GM19463 (cell line): Measurements from ENCODE around the gene DHH.
"Not testable (repeated sequence)": the region's sequence is repeated elsewhere in the genome, so short reads cannot be mapped to it uniquely, and the experiment has no call there.

Experiments used
- ATAC-seq: cut with Tn5 transposase; IDR thresholded peaks from one replicate; pipeline ENCODE4 v1.9.1; 2021; ENCODE audit warnings: mild to moderate bottlenecking, moderate library complexity; ENCODE audit not compliant: unreplicated experiment

The DHH gene

GRCh38 chr12:49079793-49080192 lies 14.8 kb downstream of the DHH start:
- ATAC-seq: no peak

DNA sequence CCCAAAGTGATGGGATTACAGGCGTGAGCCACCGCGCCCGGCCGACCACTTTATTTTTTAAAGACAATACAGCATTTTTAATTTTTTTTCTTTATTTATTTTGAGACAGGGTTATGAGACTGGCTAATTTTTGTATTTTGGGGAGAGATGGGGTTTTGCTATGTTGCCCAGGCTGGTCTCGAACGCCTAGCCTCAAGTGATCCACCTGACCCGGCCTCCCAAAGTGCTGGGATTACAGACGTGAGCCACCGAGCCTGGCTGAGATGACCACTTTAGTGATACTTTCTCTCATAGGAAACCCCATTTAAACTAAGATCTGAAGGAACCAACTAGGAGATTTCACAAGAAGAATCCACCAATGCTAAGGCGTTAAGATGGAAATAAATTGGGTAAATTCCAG lies 23.6 kb downstream of the DHH start:
- no peak for ATAC-seq

DNA sequence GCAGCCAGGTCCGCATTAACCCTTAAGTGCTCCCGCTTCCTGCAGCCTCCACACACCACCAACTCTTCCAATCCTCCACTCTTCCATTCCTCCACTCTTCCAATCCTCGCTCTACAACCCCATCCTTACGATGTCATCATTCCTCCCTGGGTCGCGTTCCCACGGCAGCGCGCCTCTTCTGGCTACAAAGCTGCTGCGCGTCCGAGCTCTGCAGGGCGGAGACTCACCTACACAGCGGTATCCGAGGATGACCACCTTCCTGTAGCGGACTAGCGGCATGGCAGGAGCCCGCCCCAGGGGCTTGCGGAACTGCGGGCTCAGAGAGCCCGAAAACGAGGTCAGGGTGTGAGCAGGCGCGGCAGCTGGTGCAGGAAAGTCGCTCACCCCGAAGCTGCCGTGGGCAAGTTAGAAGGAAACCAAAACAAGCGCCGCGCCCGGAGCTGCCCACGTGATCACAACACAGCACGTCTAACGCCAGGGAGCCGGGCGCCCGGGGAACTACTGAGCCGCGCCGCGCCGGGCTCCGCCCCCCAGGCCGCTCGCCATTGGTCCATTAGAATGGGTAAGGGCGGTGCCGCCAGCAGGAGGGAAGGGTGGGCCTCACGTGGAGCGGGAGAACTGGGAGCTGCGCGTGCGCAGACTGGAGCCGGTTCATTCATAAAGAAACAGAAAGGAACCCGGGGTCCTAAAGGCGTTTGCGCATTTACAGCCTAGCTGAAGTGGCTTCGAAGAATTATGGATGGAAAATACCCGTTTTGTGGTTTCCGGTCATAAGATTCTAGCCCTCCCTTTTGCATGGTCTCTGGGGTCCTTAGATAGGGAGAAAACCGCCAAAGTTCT lies 24.9 kb downstream of the DHH start, which contains the start of gene RHEBL1:
RHEBL1 (minus strand) TSS at position 473 of the 840 bp plus-strand sequence; CDS start at position 279, 194 bp downstream.
- peak; percentile 99 for ATAC-seq

DNA sequence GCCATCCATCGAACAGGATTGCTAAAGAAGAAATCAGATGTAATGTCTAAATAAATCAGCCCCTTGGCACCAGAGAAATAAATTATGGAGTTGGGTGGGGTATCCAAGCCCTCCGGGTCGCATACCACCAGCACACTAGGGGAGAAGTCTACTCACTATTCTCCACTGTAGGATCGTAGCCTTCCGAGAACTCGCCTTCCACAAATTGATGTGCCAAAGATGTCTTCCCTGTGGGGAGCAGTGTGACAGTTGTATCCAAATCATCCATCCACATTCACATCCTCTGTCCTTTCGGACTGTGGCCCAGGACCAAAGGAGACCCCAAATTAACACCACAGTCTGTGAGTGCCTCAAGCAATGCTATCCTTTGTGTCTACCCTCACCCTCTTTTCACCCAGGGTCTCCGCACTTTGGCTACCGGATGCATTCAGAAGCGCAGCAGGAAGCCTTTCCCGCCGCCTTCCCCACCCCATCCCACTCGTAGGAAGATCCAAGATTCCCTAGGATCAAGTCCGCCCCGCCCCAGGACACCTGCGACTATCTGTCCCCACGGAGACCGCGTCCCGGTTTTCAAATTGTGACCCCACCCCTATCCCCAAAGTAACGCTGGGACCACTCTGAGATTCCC lies 25.6 kb downstream of the DHH start:
- ATAC-seq: no peak

DNA sequence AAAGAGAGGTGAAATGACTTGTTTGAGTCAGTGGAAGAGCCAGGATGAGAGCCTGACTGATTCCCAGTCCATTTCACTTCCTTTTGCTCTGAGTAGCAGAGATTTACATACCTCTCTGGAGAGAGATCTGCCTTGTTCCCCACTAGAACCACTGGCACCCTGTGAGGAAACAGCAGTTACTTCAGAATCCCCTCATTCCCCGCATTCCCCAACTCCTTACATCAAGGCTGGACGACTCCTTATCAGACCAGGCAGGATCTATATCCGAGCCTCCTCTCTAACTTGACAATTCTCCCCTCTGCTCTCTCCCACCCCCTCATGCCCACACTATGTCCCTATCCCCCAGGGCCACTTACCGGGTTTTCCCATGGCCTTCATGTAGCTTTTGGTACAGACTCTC lies 28.5 kb downstream of the DHH start:
- no peak for ATAC-seq

GRCh38 chr12:49064767-49065152 lies 29.8 kb downstream of the DHH start:
- no peak for ATAC-seq

- not testable (repeated sequence) for ATAC-seq
Measured at GRCh38 chr12:49061916-49062315, 32.7 kb downstream of the DHH start.

DNA sequence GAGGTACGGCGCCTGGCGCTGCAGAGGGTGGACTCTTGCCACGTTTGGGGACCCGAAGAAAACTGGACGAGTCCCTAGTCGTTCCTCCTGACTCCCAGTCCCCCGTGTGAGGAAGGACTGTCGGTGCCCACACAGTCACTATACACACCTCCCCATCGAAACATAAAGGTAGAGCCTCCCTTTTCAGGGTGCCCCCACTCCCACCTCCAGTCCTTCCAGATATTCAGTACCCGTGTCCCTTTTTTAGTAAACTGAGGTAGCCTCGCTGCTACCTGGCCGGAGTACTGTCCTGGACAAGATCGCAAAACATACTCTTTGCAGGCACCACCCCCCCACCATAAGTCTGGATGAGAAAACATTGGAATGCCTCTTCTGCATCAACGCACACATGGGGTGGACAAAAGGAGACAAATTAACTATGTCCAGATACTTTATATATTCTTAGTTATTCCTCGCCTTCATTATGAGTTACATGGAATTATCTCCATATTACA lies 33.4 kb downstream of the DHH start:
- no peak for ATAC-seq

- ATAC-seq: peak; percentile 46
Measured at GRCh38 chr12:49060237-49061156, 34.1 kb downstream of the DHH start, which contains the start of gene KMT2D. TSS of gene KMT2D (minus strand) at chr12:49060794. CDS start at chr12:49055324, 5,470 bp downstream.

- ATAC-seq: no peak
Measured at GRCh38 chr12:49059299-49060171, 35.1 kb downstream of the DHH start.

DNA sequence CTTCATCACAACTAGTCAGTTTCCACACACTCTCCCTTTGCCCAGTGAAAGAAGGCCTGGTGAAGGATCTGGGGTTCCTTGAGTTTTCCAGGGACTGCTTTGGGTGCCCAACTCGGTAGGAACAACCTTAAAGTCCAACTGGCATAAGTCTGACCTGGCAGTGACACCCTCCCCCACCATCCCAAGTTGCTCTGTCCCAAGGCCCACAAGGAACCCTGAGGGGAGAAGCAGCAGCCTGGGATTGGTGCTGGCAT lies 35.6 kb downstream of the DHH start:
- no peak for ATAC-seq

- ATAC-seq: no peak
Measured at GRCh38 chr12:49058366-49059044, 36.1 kb downstream of the DHH start.

DNA sequence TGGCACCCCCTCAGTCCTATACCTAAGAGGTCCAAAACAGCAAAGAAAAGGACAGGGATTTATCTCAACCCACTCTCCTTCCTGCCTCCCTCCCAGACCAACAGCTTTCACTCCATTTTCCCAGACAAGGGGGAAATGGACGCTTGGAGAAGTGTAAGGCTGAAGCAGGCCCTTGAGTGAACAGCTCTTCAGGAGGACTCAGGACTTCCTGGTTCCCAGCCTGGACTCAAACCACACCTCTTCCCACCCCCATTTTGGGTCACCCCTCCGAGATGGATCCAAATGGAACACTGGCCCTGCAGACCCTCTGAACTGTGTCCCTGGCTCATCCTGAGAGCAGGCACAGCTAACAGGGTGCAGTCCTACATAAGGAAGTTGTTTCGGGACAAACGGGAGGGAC lies 36.7 kb downstream of the DHH start:
- no peak for ATAC-seq

- peak; percentile 81 for ATAC-seq
Measured at GRCh38 chr12:49055978-49056754, 38.4 kb downstream of the DHH start.

GRCh38 chr12:49055092-49055491 lies 39.5 kb downstream of the DHH start:
- no peak for ATAC-seq

DNA sequence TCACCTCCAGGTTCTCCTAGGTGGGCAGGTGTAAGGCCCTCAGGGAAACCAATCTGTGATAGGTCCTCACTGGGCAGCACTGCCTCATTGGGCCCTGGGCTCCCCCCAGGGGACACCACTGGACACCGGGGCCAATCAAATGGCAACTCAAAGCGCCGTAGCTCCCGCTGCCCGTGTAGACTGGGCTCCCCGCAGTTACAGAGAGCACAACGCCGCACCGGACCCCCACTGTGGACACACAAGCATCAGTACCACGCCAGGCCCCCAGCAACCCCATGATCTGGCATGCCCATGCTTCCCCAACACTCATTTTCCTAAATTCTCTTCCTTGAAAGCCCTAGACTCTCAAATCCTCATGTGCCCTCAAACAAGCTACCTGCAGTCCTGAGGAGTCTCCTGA lies 40.1 kb downstream of the DHH start:
- no peak for ATAC-seq

GRCh38 chr12:49054096-49054495 lies 40.5 kb downstream of the DHH start:
- no peak for ATAC-seq

GRCh38 chr12:49052451-49053208 lies 42.0 kb downstream of the DHH start:
- no peak for ATAC-seq
